Ammon's horn (tissue), 1 donor: ENCODE data around the gene GPR6.

Experiments used
- DNase-seq: peaks from one replicate; pipeline ENCODE4 v3.0.0-alpha.2; 2016; ENCODE audit warnings: low spot score

The GPR6 gene

DNA sequence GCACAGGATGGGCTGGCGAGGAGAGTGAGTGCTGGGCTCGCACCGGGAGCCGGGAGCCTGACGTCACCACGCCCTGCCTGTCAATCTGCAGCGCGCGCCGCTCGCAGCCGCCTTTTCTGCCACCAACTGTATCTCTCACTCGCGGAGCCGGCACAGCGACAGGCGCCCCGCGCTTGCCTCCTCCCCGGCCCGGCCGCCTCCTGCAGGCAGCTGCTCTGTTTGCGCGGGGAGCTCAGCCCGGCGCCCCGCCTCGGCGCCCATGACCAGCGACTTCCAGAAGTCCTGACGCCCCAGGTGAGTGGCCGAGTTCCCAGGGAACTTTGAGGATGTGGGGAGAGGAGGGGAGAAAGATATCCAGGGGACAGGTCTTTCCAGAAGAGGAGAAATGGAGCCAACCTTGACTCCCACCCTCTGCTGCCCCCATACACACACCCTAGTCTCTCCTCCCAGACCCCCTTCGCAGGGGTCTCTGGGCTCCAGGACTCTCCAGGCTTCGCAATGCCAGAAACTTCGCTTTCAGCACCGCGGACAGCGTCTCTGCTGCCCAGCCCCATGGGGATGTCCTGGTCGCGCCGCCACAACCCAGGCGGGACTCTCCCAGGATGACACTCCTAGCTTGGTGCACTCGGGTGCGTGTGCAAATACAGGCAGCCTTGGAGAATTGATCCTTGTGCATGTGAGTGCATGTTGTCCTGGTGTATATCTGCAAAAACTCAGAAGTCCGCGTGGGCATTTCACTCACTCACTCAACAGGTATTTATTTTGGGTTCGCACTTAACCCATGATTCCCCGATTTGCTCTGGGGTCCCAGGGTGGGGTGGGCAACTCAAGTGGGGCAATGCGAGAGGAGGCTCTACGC lies at the start of gene GPR6:
Gene GPR6 (plus strand): TSS at position 138 of the 859 bp plus-strand sequence. CDS start 802 bp downstream, outside the sequence.
- peak; percentile 55 for DNase-seq

GRCh38 chr6:109934293-109934692 lies 43.8 kb upstream of the GPR6 start:
- no peak for DNase-seq

DNA sequence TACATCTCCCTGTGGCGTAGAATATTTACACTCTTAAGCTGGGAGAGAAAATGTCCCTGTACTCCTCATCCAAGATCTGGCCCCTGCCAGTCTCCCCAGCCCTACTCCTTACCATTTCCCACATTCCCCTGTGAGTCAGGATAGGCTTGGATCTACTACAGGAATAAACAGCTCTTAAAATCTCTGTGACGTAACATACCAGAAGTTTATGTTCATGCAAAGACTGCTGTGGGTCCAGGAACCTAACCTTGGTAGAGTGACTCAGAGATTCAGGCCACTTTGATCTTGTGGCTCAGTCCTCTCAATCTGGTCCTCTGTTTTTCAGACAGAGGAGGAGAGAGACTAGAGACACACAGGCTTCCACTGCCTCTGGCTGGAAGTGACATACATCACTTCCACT lies 38.5 kb upstream of the GPR6 start:
- no peak for DNase-seq

DNA sequence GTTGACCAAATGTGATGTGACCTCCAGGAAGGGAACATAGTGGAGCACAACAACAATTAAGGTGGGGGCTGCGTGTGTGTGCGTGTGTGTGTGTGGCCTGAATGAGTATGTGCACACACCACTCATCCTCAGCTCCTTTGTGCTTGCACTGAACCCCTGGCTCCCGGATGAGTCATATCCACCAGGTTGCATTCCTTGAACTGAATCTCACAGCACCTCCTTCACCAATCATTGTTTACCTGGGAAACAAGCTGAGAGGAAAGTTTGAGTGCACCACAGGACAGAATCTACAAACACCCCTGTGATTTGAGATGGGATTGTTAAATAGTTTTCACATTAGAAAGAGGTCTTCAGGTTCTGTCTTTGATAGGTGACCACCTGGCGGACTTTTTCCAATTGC lies 33.7 kb upstream of the GPR6 start:
- no peak for DNase-seq

DNA sequence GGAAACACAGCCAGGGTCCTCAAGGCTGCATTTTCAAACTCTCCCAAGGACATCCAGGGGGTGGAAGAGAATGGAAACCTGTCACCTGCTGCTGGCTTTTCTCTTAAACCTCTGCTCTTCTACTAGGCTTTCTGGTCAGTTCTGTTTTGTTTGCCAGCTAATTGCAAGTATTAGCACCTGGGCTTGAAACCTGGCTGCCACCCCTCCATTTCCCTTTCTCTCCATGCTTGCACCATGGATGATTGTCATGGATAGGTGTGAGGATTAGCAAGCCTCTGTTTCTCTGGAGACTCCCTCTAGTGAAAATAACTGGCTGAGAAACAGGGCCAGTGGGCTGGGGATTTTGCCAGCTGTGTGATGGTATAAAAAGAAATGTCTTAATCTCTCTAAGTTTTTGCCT lies 33.0 kb upstream of the GPR6 start:
- DNase-seq = no peak

GRCh38 chr6:109946979-109947378 lies 31.1 kb upstream of the GPR6 start:
- DNase-seq = no peak

DNA sequence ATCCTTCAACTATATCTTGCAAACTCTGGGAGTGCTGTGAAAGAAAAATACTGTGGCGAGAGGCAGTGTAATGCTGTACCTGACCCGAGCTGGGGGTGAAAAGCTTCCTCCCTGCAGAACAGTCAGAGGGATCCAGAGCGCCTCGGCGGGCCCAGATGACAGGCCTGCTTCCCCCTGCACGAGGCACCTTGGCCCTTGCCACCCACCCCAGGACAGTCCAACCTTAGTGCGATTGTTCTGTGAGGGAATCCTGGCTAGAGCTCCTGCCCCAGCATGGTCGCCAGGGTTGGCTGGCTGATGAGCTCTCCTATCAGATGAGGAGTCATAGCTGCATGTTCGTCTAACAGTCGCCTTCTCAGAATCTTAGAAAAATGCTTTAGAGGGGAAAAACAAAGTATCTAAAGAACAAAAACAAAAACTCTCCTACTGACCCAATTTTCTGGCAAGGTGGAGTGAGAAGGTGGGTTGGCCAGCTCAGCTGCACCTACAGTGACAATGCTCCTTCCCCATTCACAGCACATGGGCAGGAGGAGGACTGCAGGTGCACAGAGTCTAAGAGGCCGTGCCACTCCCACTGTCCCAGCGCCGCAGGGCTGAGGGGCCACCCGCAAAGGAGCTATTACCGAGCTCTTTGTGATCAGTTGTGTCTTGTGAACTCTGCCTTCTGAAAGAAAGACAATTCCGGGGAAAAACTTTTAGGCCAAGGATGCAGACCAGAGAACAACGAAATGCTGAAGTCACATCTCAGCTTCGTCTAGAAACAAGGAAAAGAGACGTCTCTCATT lies 28.6 kb upstream of the GPR6 start:
- DNase-seq = no peak

GRCh38 chr6:109955491-109955890 lies 22.6 kb upstream of the GPR6 start:
- DNase-seq = no peak

GRCh38 chr6:109958626-109959025 lies 19.5 kb upstream of the GPR6 start:
- no peak for DNase-seq

- no peak for DNase-seq
Measured at GRCh38 chr6:109961611-109962041, 16.5 kb upstream of the GPR6 start.

DNA sequence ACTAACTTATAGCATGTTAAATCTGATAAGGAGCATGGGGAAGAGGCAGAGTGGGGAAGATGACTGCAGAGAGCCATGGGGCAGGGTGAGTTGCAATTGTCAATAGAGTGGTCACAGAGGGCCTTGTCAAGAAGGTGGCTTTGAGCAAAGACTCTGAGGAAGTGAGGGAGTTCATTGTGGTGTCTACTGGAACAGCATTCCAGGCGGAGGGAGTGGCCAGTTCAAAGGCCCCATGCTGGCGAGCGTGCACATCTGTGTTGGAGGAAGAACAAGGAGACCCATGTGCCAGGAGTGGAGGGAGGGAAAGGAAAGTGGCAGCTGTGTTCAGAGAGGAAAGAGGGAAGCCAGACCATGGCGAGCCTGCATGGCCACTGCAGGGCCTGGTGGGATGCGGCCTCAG lies 15.8 kb upstream of the GPR6 start:
- no peak for DNase-seq

GRCh38 chr6:109963598-109964170 lies 14.4 kb upstream of the GPR6 start:
- no peak for DNase-seq

DNA sequence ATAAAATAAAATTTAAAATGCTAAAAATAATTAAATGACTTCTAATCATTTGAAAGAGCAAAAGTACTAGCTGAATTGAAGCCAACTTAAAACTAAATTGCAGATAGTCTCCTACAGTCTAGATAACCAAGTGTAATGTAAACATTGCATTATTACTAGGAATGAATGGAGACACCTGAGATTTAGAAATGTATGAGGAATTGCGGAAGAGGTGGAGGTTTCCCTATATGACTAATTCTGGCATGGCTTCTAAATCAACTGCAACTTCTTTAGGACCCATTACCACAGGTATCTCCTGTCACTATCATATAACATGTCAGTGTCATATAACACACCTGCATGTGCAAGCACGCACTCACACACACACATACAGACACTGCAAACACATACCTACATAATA lies 13.2 kb upstream of the GPR6 start:
- no peak for DNase-seq

DNA sequence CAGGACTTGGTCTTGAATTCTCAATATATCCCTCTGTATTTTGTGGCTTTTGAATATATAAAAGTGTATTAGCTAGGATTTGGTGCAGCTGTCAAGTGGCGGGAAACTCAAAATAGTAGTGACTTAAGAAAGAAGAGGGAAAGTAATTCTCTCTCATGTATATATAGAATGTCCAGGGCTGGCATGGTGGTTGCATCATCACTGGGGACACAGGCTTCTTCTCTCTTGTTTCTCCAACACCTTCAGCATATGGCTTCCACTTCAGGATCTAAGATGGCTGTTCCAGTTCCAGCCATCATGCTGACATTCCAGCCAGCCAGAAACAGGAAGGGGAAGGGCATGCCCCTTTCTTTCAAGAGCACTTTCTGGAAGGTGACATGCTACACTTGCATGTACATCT lies 11.8 kb upstream of the GPR6 start:
- DNase-seq = no peak

DNA sequence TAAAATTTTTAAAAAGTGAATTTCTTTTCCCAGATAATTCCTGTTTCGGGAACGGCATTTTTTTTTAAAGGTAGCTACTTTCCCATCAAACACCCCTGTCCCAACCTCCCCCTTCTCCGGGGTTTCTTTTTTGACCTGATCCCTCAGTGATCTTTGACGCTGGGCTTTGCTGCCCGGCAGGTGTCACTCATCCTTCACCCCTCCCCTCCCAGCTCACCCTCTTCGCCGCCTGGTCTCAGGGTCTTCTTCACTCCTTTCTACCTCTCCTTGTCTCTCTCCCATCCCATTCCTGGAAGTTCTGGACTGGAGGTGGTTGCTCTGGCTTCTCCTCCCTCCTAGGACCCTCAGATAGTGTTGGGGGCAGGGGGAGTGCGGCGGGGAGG lies 329 bp upstream of the GPR6 start:
- DNase-seq = no peak

DNA sequence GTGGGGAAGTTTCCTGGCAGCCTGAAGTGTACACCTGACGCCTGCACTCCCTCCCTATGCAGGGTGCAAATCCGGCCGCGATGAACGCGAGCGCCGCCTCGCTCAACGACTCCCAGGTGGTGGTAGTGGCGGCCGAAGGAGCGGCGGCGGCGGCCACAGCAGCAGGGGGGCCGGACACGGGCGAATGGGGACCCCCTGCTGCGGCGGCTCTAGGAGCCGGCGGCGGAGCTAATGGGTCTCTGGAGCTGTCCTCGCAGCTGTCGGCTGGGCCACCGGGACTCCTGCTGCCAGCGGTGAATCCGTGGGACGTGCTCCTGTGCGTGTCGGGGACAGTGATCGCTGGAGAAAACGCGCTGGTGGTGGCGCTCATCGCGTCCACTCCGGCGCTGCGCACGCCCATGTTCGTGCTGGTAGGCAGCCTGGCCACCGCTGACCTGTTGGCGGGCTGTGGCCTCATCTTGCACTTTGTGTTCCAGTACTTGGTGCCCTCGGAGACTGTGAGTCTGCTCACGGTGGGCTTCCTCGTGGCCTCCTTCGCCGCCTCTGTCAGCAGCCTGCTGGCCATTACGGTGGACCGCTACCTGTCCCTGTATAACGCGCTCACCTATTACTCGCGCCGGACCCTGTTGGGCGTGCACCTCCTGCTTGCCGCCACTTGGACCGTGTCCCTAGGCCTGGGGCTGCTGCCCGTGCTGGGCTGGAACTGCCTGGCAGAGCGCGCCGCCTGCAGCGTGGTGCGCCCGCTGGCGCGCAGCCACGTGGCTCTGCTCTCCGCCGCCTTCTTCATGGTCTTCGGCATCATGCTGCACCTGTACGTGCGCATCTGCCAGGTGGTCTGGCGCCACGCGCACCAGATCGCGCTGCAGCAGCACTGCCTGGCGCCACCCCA lies 1.2 kb downstream of the GPR6 start:
- DNase-seq = no peak

DNA sequence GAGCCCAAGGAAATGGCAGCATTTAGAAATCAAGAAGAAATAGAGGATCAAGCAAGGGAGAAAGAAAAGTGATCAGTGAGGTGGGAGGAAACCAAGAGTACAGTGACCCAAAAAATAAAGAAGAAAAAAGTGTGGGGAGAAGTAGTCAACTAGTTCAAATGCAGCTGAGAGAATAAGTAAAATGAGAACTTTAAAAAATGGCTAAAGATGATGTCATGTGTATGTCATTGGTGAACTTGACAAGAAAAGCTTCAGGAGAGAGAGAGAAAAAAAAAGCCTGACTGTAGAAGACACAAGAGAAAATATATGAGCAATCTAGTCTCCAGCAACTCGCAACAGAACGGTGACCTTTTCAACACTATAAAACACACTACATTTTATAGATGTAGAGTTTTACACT lies 6.3 kb downstream of the GPR6 start:
- no peak for DNase-seq

DNA sequence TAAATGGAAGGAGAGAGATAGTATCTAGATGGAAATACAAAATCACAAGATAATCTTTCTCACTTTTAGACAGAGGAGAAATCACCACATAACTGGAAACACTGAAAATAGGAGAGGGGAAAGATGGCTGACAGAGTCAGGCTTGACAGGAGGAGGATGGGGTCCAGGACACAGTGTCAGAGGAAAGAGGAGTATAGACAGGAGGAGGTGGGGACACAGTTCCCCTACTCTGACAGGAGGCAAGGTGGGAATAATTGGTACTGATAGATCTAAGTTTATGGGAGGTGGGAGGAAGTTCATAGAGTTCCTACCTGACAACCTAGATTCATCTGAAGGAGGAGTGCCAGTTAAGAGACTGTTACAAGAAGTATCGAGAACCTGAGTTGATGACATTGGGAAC lies 9.1 kb downstream of the GPR6 start:
- no peak for DNase-seq

GRCh38 chr6:109991201-109992101 lies 13.3 kb downstream of the GPR6 start:
- no peak for DNase-seq

GRCh38 chr6:109998159-109998785 lies 20.2 kb downstream of the GPR6 start:
- no peak for DNase-seq
